ENCODE results near the gene TYW1.
"Not testable (repeated sequence)": the region's sequence is repeated elsewhere in the genome, so short reads cannot be mapped to it uniquely, and the experiment has no call there.

TYW1 gene

DNA sequence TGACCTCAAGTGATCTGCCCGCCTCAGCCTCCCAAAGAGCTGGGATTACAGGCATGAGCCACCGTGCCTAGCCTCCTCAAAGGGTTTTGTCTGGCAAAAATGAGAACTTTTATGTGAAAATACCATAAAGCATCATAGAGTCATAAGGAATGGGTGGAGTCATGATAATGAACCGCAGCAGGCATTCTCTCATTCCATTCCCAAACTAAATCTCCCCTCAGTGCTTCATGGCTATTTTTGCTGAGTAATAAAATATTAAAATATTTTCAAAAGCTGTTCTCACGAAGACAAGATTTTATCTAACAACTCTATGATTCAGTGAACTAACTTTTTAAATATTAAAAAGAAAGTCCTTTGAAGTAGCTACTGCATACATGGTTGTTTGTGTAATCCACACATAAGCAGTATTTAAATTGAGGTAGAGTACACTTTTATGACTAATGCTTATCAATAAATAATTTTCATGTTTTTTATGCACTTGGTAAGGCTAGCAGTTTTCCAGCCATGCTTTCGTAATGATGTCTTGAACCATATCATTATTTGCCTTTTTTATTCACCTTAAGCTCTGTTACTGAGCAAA is 195.6 kb downstream of the TYW1 start:
- DNase-seq = not testable (repeated sequence)

DNA sequence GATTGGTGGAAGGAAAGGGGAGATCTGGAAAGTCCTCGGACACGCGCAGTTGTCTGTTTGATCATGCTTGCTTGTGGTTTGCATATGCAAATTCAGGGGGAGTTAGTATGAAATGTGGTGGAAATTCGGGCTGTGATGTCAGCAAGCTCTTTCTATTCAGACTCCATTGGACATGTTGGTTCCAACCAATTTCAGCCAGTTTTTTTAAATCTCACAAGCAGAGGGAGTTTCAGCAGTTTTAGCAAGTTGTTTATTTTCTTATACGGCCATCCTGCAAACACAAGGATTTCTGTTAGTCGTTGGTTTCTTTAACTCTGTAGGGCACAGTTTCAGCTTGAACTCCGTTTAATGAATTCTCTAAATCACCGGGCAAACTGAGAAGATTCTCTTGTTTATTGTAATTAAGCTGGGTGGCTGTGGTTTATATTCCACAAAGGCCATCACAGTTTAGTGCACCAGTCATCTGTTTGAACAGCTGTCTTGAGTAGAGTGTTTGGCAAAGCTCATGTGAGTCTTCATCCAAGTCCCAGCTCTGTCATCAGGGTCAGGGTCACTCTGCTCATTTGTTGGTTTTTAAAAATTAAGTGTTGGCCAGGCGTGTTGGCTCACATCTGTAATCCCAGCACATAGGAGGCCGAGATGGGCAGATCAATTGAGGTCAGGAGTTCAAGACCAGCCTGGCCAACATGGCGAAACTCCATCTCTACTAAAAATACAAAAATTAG is 196.4 kb downstream of the TYW1 start:
- DNase-seq = peak; percentile 6

- not testable (repeated sequence) for DNase-seq
These were observed 199.5 kb downstream of the TYW1 start for GRCh38 chr7:67196176-67196575.

DNA sequence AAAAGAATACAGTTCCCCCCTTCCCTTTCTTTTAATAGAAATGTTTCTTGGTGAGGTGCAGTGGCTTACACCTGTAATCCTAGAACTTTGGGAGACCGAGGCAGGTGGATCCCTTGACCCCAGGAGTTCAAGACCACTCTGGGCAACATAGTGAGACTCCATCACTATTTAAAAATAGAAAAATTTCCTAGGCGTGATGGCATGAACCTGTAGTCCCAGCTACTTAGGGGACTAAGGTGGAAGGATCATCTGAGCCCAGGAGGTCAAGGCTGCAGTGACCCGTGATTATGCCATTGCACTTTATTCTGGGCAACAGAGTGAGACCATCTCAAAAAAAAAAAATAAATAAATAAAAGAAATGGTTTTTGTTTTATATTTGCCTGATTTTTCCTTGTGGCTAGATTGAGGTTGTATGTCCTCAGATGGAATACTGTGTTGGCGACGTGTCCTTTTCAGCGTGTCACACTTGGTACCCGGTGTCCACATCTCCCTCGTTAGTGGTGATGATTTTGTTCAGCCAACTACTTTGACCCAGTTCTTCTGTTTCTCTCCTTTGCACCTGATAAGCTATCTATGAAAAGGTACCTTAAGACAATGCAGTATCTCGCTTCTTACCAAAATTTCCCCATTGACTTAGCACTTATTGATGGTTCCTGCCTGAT is 202.4 kb downstream of the TYW1 start:
- DNase-seq = not testable (repeated sequence)

DNA sequence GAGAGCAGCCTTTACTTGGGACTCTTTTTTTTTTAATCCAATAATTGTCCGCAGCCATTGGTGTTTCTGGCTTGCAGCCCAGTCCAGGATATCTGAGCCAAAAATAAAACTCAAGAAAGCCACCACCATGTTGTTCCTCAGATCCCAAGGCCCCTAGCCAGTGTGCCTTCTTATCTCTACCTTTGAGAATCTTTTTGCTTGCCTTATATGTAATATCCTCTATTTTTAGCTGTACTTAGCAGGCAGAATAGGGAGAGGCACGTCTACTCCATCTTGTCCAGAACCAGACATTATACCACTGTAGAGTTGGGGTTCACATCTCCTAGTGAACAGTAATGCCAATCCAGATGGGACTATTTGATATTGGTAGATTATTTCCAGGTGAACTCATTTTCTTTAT is 209.1 kb downstream of the TYW1 start:
- DNase-seq = not testable (repeated sequence)

DNA sequence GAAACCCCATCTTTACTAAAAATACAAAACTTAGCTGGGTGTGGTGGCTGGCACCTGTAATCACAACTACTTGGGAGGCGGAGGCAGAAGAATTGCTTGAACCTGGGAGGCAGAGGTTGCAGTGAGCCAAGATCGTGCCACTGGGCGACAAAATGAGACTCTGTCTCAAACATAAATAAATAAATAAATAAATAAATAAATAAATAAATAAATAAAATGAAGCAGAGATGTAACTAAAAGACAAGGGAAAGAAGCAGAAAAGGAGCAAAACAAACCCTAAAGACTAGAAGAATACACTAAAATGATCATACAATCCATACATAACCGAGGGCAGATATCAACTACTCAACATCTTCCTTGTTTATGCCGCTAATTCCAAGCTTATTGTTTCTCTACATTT is 209.8 kb downstream of the TYW1 start:
- no peak for DNase-seq

- not testable (repeated sequence) for DNase-seq
These were observed 212.0 kb downstream of the TYW1 start for GRCh38 chr7:67208656-67209055.

DNA sequence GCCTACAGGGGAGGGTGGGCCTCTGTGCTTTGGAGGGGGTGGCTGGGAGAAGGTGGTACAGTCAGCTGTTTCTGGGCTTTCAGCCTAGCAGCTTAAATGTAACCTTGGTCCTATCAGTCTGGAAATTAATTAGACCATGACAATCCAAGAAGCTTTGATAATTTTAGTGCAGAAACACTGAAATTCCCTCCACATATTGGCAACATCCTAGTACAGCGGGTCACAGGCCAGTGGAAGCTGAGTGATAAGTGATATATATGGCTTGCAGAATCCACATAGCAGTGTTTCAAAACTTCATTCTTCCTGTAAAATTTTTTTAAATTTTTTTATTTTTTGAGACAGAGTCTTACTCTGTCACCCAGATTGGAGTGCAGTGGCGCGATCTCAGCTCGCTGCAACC is 212.6 kb downstream of the TYW1 start:
- no peak for DNase-seq

DNA sequence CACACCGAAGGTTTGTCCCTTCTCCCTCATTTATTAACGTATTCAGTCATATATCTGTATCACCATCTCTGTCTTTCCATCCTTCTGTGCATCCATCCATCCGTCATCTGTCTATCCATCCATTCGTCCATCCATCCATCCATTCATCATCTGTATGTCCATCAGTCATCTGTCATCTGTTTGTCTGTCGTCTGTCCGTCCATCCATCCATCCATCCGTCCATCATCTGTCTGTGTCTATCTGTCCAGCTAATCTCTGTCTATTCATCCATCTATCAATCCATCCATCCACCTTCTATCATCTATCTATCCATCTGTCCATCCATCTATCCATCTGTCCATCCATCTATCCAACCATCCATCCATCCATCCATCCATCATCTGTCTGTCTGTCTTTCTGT is 213.9 kb downstream of the TYW1 start:
- no peak for DNase-seq

- not testable (repeated sequence) for DNase-seq
These were observed 215.2 kb downstream of the TYW1 start for GRCh38 chr7:67211650-67212330.

GRCh38 chr7:67213038-67213437 is 216.4 kb downstream of the TYW1 start:
- DNase-seq = not testable (repeated sequence)

- DNase-seq = not testable (repeated sequence)
These were observed 226.9 kb downstream of the TYW1 start for GRCh38 chr7:67223551-67223950.

DNA sequence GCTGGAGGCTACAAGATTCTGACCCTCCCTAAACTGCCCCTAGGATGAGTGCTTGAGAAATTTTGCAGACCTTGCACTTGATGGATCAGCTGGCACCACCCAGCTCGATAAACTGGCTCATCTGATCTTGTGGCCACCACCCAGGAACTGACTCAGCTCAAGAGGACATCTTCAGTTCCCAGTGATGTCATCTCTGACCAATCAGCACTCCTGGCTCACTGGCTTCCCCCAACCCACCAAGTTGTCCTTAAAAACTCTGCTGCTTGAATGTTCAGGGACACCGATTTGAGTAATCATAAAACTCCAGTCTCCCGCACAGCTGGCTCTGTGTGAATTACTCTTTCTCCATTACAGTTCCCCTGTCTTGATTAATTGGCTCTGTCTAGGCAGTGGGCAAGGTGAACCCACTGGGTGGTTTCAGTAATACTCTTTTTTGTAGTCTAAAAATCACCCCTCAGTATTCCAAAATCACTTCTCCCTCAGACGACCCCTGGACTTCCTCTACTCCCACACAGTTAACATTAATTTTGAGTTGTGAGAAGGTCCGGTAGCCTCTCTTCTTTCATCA is 229.8 kb downstream of the TYW1 start:
- not testable (repeated sequence) for DNase-seq

GRCh38 chr7:67226967-67227366 is 230.3 kb downstream of the TYW1 start:
- not testable (repeated sequence) for DNase-seq

DNA sequence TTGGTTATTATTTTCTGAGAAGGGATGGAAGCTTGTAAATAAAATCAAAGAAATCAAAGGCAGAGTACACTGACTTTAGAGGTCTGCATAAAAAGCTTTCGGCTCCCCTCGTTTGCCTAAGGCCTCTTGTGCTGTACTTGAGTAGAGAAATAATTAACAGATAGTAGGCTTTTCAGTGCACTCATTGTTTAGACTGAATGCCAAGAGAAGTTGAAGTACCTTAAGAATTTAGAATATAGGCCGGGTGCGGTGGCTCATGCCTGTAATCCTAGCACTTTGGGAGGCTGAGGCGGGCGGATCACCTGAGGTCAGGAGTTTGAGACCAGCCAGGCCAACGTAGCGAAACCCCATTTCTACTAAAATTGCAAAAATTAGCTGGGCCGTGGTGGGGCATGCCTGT is 232.4 kb downstream of the TYW1 start:
- peak; percentile 64 for DNase-seq

DNA sequence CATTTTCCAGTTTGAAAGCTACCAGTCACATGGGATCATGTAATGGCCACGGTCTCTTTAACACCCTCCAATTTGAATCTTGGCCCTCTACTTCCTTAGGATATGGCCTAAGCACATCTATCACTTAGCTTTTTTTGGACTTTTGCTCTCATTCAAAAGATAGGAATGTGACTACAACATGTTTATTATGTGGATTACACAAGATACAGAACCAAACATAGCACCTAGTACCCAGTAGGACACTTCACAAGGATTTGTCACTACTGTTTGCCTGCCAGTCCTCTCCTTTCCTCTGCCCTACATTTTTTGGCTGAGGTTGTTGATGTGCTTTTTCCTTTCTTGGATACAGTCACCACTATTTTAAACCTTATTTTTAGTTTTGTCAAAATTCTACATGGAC is 233.4 kb downstream of the TYW1 start:
- not testable (repeated sequence) for DNase-seq

- DNase-seq = not testable (repeated sequence)
These were observed 236.9 kb downstream of the TYW1 start for GRCh38 chr7:67233506-67233905.

- not testable (repeated sequence) for DNase-seq
These were observed 239.6 kb downstream of the TYW1 start for GRCh38 chr7:67236216-67236615.

GRCh38 chr7:67242871-67243270 is 246.2 kb downstream of the TYW1 start:
- not testable (repeated sequence) for DNase-seq

- not testable (repeated sequence) for DNase-seq
These were observed 251.7 kb downstream of the TYW1 start for GRCh38 chr7:67248364-67248763.

- no peak for DNase-seq
These were observed 255.4 kb downstream of the TYW1 start for GRCh38 chr7:67251986-67252558.

DNA sequence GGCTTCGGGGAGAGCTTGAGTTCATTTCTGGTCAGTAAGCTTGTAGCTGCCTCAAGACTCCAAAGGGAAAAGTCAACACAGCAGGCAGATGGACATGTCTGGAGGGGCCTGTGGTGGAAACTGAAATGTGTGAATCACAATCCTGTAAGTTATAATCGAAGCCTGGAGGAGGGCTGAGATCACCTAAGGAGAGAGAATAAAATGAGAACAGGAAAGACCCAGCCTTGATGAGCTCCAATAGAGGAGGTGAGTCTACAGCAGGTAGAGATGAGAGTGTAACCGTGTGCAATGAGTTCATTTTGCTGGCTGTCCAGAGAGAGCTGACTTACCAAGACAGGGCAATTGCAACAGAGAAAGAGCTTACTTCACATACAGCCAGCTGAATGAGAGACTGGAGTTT is 258.4 kb downstream of the TYW1 start:
- not testable (repeated sequence) for DNase-seq

DNA sequence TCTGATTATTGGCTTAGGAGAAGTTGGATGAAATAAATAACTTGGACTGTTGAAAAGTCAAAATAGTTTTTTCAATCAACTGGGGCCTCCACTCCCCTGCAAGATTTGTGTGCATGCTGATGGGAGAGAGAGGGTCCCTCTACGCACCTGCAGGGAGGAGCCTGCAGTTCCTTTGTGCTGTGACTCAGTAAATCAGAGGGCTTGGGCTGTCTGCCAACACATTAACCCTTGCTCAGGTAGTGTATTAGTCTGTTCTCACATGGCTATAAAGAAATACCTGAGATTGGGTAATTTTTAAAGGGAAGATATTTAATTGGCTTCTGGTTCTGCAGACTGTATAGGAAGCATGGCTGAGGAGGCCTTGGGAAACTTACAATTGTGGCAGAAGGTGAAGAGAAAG is 261.1 kb downstream of the TYW1 start:
- not testable (repeated sequence) for DNase-seq
